Endothelial cell of umbilical vein (primary cell): ENCODE measurements around the gene PTBP3.

ENCODE experiments used
- EZH2 ChIP-seq: IDR thresholded peaks from 2 replicates; pipeline ENCODE4 v1.6.1; 2012; ENCODE audit warnings: borderline replicate concordance, low read depth, mild to moderate bottlenecking, moderate library complexity, low read length, inconsistent platforms; ENCODE audit not compliant: severe bottlenecking
- FOS ChIP-seq: IDR thresholded peaks from 2 replicates; pipeline ENCODE4 v1.6.1; 2011; ENCODE audit warnings: mild to moderate bottlenecking, low read length, moderate library complexity, borderline replicate concordance; ENCODE audit not compliant: insufficient read depth
- GATA2 ChIP-seq: IDR thresholded peaks from 2 replicates; pipeline ENCODE4 v1.7.0; 2011; ENCODE audit warnings: low read depth, mild to moderate bottlenecking, moderate library complexity, mixed read lengths, low read length; ENCODE audit not compliant: insufficient read length, insufficient read depth
- JUN ChIP-seq: IDR thresholded peaks from 2 replicates; pipeline ENCODE4 v1.6.1; 2011; ENCODE audit warnings: borderline replicate concordance, low read depth; ENCODE audit not compliant: insufficient read length, insufficient read depth
- POLR2A ChIP-seq: IDR thresholded peaks from 2 replicates; pipeline ENCODE4 v1.6.1; 2012; ENCODE audit warnings: low read depth, mild to moderate bottlenecking, control low read depth, low read length
- POLR2AphosphoS5 ChIP-seq: IDR thresholded peaks from 2 replicates; pipeline ENCODE4 v1.6.1; 2012; ENCODE audit warnings: low read depth, mild to moderate bottlenecking, control low read depth, low read length, moderate library complexity; ENCODE audit not compliant: insufficient read depth
- TF ChIP-seq, protein P1 (sequence below), 2 donors: IDR thresholded peaks; 1 replicate in 1 of 2; 2 replicates in 1 of 2; pipeline ENCODE4 v1.5.1; 2011; ENCODE audit warnings: low read length in 2 of 2, mild to moderate bottlenecking in 2 of 2, moderate library complexity in 2 of 2, control low read depth in 1 of 2, inconsistent platforms in 1 of 2, low read depth in 1 of 2; ENCODE audit not compliant: insufficient read depth in 1 of 2; ENCODE audit errors: extremely low read depth in 1 of 2

DNA sequence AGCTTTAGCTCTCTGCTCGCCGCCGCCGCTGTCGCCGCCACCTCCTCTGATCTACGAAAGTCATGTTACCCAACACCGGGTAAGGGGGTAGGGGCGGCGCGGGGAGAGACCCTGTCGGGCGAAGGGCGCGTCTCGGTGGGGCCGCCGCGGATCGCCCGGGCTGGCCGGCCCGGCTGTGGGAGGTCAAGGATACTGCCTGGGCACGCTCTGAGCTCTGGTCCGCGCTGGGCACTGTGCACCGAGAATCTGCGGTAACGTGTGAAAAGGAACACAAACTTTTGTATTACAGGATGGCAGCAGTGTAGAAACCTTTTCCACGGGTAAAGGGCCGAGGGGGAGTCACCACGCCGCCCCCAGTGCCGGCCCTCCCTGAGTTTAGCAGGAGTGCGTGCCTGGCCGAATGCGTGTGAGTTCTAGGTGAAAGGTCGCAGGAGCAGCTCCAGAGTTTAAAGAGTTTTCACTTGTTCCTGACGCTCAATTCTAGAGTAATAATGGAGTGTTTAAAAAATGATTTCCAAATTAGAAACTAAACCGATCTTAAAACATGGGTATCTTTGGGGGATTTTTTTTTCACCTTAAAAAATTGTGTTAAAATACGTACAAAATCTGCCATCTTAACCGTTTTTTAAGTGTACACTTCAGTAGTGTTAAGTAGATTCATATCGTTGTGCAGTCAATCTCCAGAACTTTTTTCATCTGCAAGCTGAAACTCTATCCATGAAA, 46.8 kb upstream of the PTBP3 start, which contains the start of gene HSDL2:
- TF ChIP-seq, protein P1, sequence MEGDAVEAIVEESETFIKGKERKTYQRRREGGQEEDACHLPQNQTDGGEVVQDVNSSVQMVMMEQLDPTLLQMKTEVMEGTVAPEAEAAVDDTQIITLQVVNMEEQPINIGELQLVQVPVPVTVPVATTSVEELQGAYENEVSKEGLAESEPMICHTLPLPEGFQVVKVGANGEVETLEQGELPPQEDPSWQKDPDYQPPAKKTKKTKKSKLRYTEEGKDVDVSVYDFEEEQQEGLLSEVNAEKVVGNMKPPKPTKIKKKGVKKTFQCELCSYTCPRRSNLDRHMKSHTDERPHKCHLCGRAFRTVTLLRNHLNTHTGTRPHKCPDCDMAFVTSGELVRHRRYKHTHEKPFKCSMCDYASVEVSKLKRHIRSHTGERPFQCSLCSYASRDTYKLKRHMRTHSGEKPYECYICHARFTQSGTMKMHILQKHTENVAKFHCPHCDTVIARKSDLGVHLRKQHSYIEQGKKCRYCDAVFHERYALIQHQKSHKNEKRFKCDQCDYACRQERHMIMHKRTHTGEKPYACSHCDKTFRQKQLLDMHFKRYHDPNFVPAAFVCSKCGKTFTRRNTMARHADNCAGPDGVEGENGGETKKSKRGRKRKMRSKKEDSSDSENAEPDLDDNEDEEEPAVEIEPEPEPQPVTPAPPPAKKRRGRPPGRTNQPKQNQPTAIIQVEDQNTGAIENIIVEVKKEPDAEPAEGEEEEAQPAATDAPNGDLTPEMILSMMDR (IDR thresholded peaks at IDR 0.05; ENCODE audit: extremely low read depth in 1 of 2, insufficient read depth in 1 of 2, low read depth in 1 of 2, low read length in 2 of 2) = no peak
- TF ChIP-seq EZH2 (no peak), JUN (no peak), POLR2AphosphoS5 (no peak), POLR2A (peak; percentile 47), FOS (no peak), GATA2 (no peak)
